Calu3 (cell line): ENCODE measurements around the gene GIT1. TPM values are rescaled to one million over a fixed set of nuclear protein-coding genes. Genes with fewer than 3 reads are reported as not detected.
A peak's percentile ranks its signal among the peaks of the same experiment; 100 is the strongest.

Source experiments
- BruUV-seq: library from RNA; stranded (reverse); fragments of 400-500 nt; replicated peaks from 2 replicates; lab custom pipeline; 2021; lab: Mats Ljungman, UMichigan
- CTCF ChIA-PET: fragments of 300-600 bp; sonication (Branson Sonifier 250); formaldehyde crosslinking; loops from one replicate; lab custom pipeline; 2022; ENCODE audit warnings: antibody characterized with exemption; lab: Charles Lee
- DNase-seq: peaks from one replicate; pipeline ENCODE4 v3.0.0; 2022
- H3K27ac Mint-ChIP-seq: one replicate; pipeline ENCODE4 v1.8.0; 2022; ENCODE audit warnings: mixed read lengths; ENCODE audit not compliant: unreplicated experiment
- H3K27me3 Mint-ChIP-seq: one replicate; pipeline ENCODE4 v1.8.0; 2022; ENCODE audit warnings: mixed read lengths; ENCODE audit not compliant: unreplicated experiment
- H3K36me3 Mint-ChIP-seq: one replicate; pipeline ENCODE4 v1.8.0; 2022; ENCODE audit warnings: mild to moderate bottlenecking, moderate library complexity, mixed read lengths; ENCODE audit not compliant: insufficient read depth, unreplicated experiment
- H3K4me1 Mint-ChIP-seq: one replicate; pipeline ENCODE4 v1.8.0; 2022; ENCODE audit warnings: mild to moderate bottlenecking, low read depth, mixed read lengths; ENCODE audit not compliant: unreplicated experiment
- H3K4me3 Mint-ChIP-seq: one replicate; pipeline ENCODE4 v1.8.0; 2022; ENCODE audit warnings: mild to moderate bottlenecking, low read depth, moderate library complexity, mixed read lengths; ENCODE audit not compliant: unreplicated experiment
- H3K9me3 Mint-ChIP-seq: one replicate; pipeline ENCODE4 v1.8.0; 2022; ENCODE audit warnings: low read depth, mixed read lengths; ENCODE audit not compliant: unreplicated experiment
- intact Hi-C: fragments of 100-400 bp; cut with micrococcal nuclease; formaldehyde crosslinking; loops from one replicate; pipeline ENCODE4 v1.10.0; 2022; ENCODE audit not compliant: unreplicated experiment
- total RNA-seq: library from RNA; stranded (reverse); gene quantifications from 2 replicates; pipeline ENCODE4 v1.2.3, GENCODE V29; 2022
- TF ChIP-seq, protein P1 (sequence below): fragments of 200-600 bp; IDR thresholded peaks from one replicate; pipeline ENCODE4 v1.8.0; 2022; ENCODE audit warnings: antibody characterized with exemption; ENCODE audit not compliant: unreplicated experiment

The GIT1 gene
- total RNA-seq, 1 experiment from 2014 or later: 47.7 TPM

DNA sequence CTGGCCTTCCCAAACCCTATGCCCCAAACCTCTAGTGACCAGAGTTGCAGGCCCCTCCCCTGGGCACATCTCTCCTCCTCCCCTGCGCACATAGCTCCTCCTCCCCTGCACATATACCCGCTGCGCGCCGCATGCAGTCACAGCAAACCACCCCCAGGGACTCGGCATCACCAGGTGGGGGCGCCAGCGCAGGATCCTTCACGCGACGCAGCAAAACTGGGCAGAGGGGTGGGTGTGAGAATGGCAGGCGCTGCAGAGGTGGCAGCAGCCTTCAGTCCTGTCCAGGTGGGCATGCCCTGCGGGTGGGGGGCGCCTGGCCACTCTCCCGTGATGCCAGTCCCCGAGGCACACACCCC, 27.7 kb upstream of the GIT1 start:
- BruUV-seq: no TSS peak
- Mint-ChIP-seq H3K4me1 (peaks cover 14% of the 10 kb centered on the region), H3K36me3 (peaks cover 11% of the 10 kb centered on the region), H3K27me3 (peaks cover 37% of the 10 kb centered on the region), H3K9me3 (no peaks in the 10 kb centered on the region), H3K4me3 (peak overlapping the region; percentile 81), H3K27ac (no peak overlapping the region)
- TF ChIP-seq, protein P1, sequence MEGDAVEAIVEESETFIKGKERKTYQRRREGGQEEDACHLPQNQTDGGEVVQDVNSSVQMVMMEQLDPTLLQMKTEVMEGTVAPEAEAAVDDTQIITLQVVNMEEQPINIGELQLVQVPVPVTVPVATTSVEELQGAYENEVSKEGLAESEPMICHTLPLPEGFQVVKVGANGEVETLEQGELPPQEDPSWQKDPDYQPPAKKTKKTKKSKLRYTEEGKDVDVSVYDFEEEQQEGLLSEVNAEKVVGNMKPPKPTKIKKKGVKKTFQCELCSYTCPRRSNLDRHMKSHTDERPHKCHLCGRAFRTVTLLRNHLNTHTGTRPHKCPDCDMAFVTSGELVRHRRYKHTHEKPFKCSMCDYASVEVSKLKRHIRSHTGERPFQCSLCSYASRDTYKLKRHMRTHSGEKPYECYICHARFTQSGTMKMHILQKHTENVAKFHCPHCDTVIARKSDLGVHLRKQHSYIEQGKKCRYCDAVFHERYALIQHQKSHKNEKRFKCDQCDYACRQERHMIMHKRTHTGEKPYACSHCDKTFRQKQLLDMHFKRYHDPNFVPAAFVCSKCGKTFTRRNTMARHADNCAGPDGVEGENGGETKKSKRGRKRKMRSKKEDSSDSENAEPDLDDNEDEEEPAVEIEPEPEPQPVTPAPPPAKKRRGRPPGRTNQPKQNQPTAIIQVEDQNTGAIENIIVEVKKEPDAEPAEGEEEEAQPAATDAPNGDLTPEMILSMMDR: peak; percentile 67
- DNase-seq: peak; percentile 86
- CTCF ChIA-PET: interaction anchor here (0.5 to 2.6 kb wide), 25 partner anchors 8 to 1257 kb away, joined by 3 to 36 read pairs (median 4); partner anchors contain the start of genes ABHD15, ANKRD13B, MYO18A and TP53I13
- intact Hi-C loops: loop anchor here (5.0 kb wide), 1 partner anchor 35 kb away; no protein-coding TSS in a partner anchor

DNA sequence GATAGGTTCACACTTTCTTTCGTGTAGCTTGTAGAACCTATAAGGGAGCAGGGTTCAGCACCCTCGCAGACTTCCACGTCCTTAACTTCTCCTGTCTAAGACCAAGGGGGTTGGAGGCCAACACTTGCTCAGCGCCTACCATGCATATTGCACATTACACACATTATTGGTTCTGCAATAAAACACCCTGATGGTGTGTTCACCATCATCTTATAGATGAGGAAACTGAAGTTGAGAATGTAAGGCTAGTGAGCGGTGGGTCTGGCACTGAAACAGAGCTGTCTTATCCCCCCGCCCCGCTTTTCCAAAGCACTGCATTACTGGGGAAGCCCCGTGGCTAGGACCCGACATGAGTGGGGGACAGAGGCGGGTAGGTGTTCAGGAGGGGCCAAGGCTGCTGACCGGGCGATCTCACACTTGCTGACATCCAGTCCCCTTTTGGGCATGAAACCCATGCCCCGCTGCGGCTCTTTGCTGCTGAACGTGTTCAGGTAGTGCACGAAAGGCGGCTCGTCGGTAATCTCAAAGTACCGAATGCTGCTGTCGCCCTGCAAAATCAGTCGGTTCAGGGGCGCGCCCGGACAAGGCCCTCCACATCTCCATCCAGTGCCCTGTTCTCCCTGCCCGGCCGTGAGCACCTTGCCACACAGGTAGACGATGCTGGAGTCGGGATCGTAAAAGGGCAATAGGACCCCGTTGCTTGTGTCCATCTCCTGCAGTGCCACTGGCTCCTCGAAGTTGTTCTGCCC, 27.0 kb upstream of the GIT1 start:
- H3K4me3 Mint-ChIP-seq: peak overlapping the region; percentile 81
- peaks cover 14% of the 10 kb centered on the region for H3K4me1 Mint-ChIP-seq
- no TSS peak for BruUV-seq
- DNase-seq: no peak
- no peaks in the 10 kb centered on the region for H3K9me3 Mint-ChIP-seq
- H3K27me3 Mint-ChIP-seq: peaks cover 37% of the 10 kb centered on the region
- intact Hi-C loops: loop anchor here (5.0 kb wide), 1 partner anchor 34 kb away; no protein-coding TSS in a partner anchor
- CTCF ChIA-PET: interaction anchor here (0.5 to 2.6 kb wide), 25 partner anchors 8 to 1258 kb away, joined by 3 to 36 read pairs (median 4); partner anchors contain the start of genes ABHD15, ANKRD13B, MYO18A and TP53I13
- TF ChIP-seq, protein P1: no peak
- H3K36me3 Mint-ChIP-seq: peaks cover 11% of the 10 kb centered on the region
- H3K27ac Mint-ChIP-seq: no peak overlapping the region

DNA sequence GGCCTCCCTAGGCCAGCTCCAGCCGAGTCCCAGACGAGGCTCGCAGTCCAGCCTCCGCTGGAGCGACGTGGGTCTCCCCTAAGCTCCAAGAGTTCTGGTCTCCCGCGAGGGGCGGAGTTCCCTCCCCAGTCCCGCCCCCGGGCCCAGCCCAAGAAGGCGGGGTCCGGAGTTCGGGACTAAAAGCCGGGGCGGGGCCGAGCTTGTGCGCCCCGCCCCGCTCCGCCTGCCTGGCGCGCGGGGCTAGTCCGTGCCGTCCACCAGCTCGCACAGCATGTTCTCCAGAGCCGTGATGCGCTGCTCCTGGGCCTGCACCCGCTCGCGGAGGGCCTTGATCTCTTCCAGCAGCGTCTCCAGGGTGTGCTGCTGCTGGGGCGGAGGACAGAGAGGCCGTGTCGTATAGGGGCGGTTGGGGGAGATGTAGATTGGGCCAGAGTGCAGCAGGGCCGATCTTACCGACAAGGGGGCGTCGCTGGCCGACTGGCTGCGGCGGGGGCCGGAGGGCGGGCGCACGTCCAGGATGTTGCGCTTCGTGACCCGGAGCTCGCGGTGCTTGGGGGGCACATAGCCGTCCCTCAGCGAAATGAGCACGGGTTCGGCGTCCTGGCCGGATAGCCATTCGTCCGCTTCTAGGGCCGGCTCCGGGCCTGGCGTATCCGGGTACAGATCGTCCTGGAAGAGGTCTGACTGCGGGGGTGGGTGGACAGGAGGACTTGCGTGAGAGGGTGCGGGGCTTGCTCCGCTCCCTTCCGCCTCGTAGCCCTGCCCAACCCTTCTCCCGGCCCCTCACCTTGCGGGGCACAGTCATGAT, 26.2 kb upstream of the GIT1 start:
- Mint-ChIP-seq H3K36me3 (peaks cover 11% of the 10 kb centered on the region), H3K4me3 (peak overlapping the region; percentile 81), H3K4me1 (peaks cover 14% of the 10 kb centered on the region), H3K9me3 (no peaks in the 10 kb centered on the region), H3K27ac (peak overlapping the region; percentile 58), H3K27me3 (peaks cover 31% of the 10 kb centered on the region)
- DNase-seq: peak; percentile 88
- CTCF ChIA-PET: interaction anchor here (0.6 to 1.1 kb wide), 5 partner anchors 21 to 478 kb away, joined by 3 to 8 read pairs (median 3); no protein-coding TSS in a partner anchor
- TF ChIP-seq, protein P1: no peak
- intact Hi-C loops: loop anchor here (5.0 kb wide), 1 partner anchor 33 kb away; no protein-coding TSS in a partner anchor
- no TSS peak for BruUV-seq

DNA sequence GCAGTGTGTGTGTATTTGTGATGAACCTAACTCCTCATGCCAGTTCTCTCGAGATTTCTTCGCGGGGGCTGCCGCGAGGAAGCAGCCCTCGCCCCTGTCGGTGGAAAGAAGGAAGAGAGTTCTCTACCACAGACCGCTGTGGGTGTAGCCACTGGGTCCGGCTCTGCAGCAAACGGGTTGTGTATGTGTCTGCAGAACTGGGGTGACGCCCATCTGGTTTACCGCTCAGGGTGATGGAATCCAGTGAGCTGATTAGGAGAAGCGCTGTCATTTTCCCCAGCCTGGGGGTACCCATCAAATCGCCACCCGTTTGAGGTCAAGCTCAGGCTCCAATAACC, 25.6 kb upstream of the GIT1 start:
- BruUV-seq: no TSS peak
- DNase-seq: no peak
- peaks cover 25% of the 10 kb centered on the region for H3K27me3 Mint-ChIP-seq
- H3K4me3 Mint-ChIP-seq: peak overlapping the region; percentile 81
- peak overlapping the region; percentile 54 for H3K27ac Mint-ChIP-seq
- peaks cover 11% of the 10 kb centered on the region for H3K36me3 Mint-ChIP-seq
- H3K9me3 Mint-ChIP-seq: no peaks in the 10 kb centered on the region
- CTCF ChIA-PET: interaction anchor here (0.9 to 1.1 kb wide), 2 partner anchors 21 to 245 kb away, joined by 3 to 8 read pairs; no protein-coding TSS in a partner anchor
- TF ChIP-seq, protein P1: no peak
- H3K4me1 Mint-ChIP-seq: peaks cover 14% of the 10 kb centered on the region
- intact Hi-C loops: loop anchor here (5.0 kb wide), 1 partner anchor 33 kb away; no protein-coding TSS in a partner anchor
